HCT116 (cell line): Measurements from ENCODE around the gene THTPA. TPM values are rescaled to one million over a fixed set of nuclear protein-coding genes. Genes with fewer than 3 reads are reported as not detected.

Source experiments
- ATAC-seq: fragments of 200-7000 bp; cut with Tn5 transposase; 2 replicates; pipeline ENCODE4 v1.9.1; 2020; ENCODE audit warnings: mild to moderate bottlenecking, moderate library complexity
- BruUV-seq: library from RNA; stranded (reverse); fragments of 400-500 nt; replicated peaks from 2 replicates; lab custom pipeline; 2021; lab: Mats Ljungman, UMichigan
- CTCF ChIA-PET: fragments of 300-600 bp; sonication (Branson Sonifier 250); formaldehyde crosslinking; loops from one replicate; lab custom pipeline; 2021; ENCODE audit warnings: antibody characterized with exemption; lab: Charles Lee
- POLR2A ChIA-PET: fragments of 300-600, 350-600 bp; sonication (Branson Sonifier 250); formaldehyde crosslinking; loops from one replicate; lab custom pipeline; 2021; ENCODE audit warnings: antibody characterized with exemption; lab: Charles Lee
- RAD21 ChIA-PET, 2 experiments: fragments of 300-600 bp; sonication (Branson Sonifier 250); formaldehyde crosslinking; loops; one replicate each; lab custom pipeline; 2023; ENCODE audit warnings: low total read pairs in 2 of 2; ENCODE audit not compliant: uncharacterized antibody in 2 of 2, unreplicated experiment in 2 of 2, low non-redundant PET in 1 of 2; lab: Charles Lee
- DNase-seq: peaks from one replicate; pipeline ENCODE4 v3.0.0-alpha.2; 2010; ENCODE audit warnings: low read depth, low spot score
- H2AFZ ChIP-seq: fragments of 200-600 bp; shearing (Covaris generic), sonication (generic); 2 replicates; pipeline ENCODE4 v1.6.1; 2017; ENCODE audit warnings: low read depth, mixed run types, mixed read lengths, antibody characterized with exemption, low read length; ENCODE audit not compliant: poor library complexity, severe bottlenecking
- H3K27ac ChIP-seq: 2 replicates; pipeline ENCODE4 v1.5.1; 2012; ENCODE audit warnings: low read depth, low read length
- H3K27me3 ChIP-seq: fragments of 200-600 bp; sonication (generic); 2 replicates; pipeline ENCODE4 v1.6.1; 2016; ENCODE audit warnings: mixed run types, low read length, mixed read lengths; ENCODE audit not compliant: insufficient read depth
- H3K36me3 ChIP-seq, 2 experiments: fragments of 200-500 bp in 1 of 2; fragments of 200-600 bp in 1 of 2; sonication (Bioruptor generic) in 1 of 2; sonication (generic) in 1 of 2; 2 replicates each; pipeline versions ENCODE4 v1.5.1 to v1.6.1; 2014 to 2016; ENCODE audit warnings: low read length in 2 of 2, inconsistent platforms in 1 of 2, mixed read lengths in 1 of 2, mixed run types in 1 of 2; ENCODE audit not compliant: insufficient read depth in 2 of 2, control insufficient read depth in 1 of 2
- H3K4me1 ChIP-seq, 2 experiments: fragments of 200-600 bp in 1 of 2; sonication (generic) in 1 of 2; 2 replicates each; pipeline versions ENCODE4 v1.5.1 to v1.6.1; 2012 to 2017; ENCODE audit warnings: low read length in 2 of 2, inconsistent platforms in 1 of 2, mild to moderate bottlenecking in 1 of 2, mixed read lengths in 1 of 2, mixed run types in 1 of 2, moderate library complexity in 1 of 2; ENCODE audit not compliant: insufficient read depth in 2 of 2, control insufficient read depth in 1 of 2
- H3K4me2 ChIP-seq: fragments of 200-600 bp; sonication (generic); 2 replicates; pipeline ENCODE4 v1.6.1; 2017; ENCODE audit warnings: mixed run types, low read length, mixed read lengths
- H3K4me3 ChIP-seq, 2 experiments: fragments of 200-600 bp in 1 of 2; sonication (generic) in 1 of 2; replicated peaks in 1 of 2; 2 replicates each; pipeline ENCODE4 v1.5.1; 2011 to 2016; ENCODE audit warnings: low read length in 2 of 2, control low read depth in 1 of 2, low read depth in 1 of 2, mild to moderate bottlenecking in 1 of 2, mixed read lengths in 1 of 2, mixed run types in 1 of 2
- H3K79me2 ChIP-seq: fragments of 200-600 bp; sonication (generic); 2 replicates; pipeline ENCODE4 v1.6.1; 2017; ENCODE audit warnings: mild to moderate bottlenecking, mixed run types, low read length, moderate library complexity, mixed read lengths; ENCODE audit not compliant: insufficient read depth
- H3K9ac ChIP-seq: fragments of 200-600 bp; sonication (generic); 2 replicates; pipeline ENCODE4 v1.6.1; 2016; ENCODE audit warnings: low read length, mixed read lengths
- H3K9me2 ChIP-seq: fragments of 200-600 bp; sonication (generic), shearing (Covaris generic); 2 replicates; pipeline ENCODE4 v1.6.1; 2017; ENCODE audit warnings: mixed run types, mild to moderate bottlenecking, moderate library complexity; ENCODE audit not compliant: insufficient read depth
- H3K9me3 ChIP-seq, 2 experiments: fragments of 200-500 bp in 1 of 2; fragments of 200-600 bp in 1 of 2; sonication (Bioruptor generic) in 1 of 2; sonication (generic) in 1 of 2; 2 replicates each; pipeline ENCODE4 v1.6.1; 2014 to 2017; ENCODE audit warnings: low read length in 2 of 2, mixed read lengths in 2 of 2, inconsistent platforms in 1 of 2, low read depth in 1 of 2, mild to moderate bottlenecking in 1 of 2, mixed run types in 1 of 2, moderate library complexity in 1 of 2; ENCODE audit not compliant: control insufficient read depth in 1 of 2, insufficient read depth in 1 of 2
- H4K20me1 ChIP-seq: fragments of 200-600 bp; sonication (generic), shearing (Covaris generic); 2 replicates; pipeline ENCODE4 v1.6.1; 2017; ENCODE audit warnings: mixed run types, mild to moderate bottlenecking, moderate library complexity; ENCODE audit not compliant: insufficient read depth
- EGR1 ChIP-seq: IDR thresholded peaks from 2 replicates; pipeline ENCODE4 v1.6.1; 2012; ENCODE audit warnings: low read depth
- EZH2 ChIP-seq: fragments of 200-600 bp; sonication (generic); IDR thresholded peaks from 2 replicates; pipeline ENCODE4 v1.6.1; 2017; ENCODE audit warnings: antibody characterized with exemption, mixed run types
- EZH2phosphoT487 ChIP-seq: fragments of 200-600 bp; IDR thresholded peaks from 2 replicates; pipeline ENCODE4 v1.6.1; 2018; ENCODE audit warnings: antibody characterized with exemption, borderline replicate concordance
- FOSL1 ChIP-seq: IDR thresholded peaks from 2 replicates; pipeline ENCODE4 v1.6.1; 2012; ENCODE audit warnings: low read depth
- JUND ChIP-seq: IDR thresholded peaks from 2 replicates; pipeline ENCODE4 v1.6.1; 2012
- RAD21 ChIP-seq: IDR thresholded peaks from 2 replicates; pipeline ENCODE4 v1.6.1; 2012; ENCODE audit warnings: low read depth, mild to moderate bottlenecking
- SIN3A ChIP-seq: IDR thresholded peaks from 2 replicates; pipeline ENCODE4 v1.6.1; 2012; ENCODE audit warnings: low read depth
- SP1 ChIP-seq: IDR thresholded peaks from 2 replicates; pipeline ENCODE4 v1.6.1; 2012; ENCODE audit warnings: low read depth
- SRF ChIP-seq: IDR thresholded peaks from 2 replicates; pipeline ENCODE4 v1.6.1; 2012; ENCODE audit warnings: low read depth
- TCF7L2 ChIP-seq: IDR thresholded peaks from 2 replicates; pipeline ENCODE4 v1.7.0; 2011; ENCODE audit warnings: borderline replicate concordance, inconsistent platforms; ENCODE audit not compliant: insufficient read depth, insufficient read length; ENCODE audit errors: extremely low read depth
- YY1 ChIP-seq: IDR thresholded peaks from 2 replicates; pipeline ENCODE4 v1.6.1; 2011; ENCODE audit warnings: low read length, low read depth, moderate library complexity, mild to moderate bottlenecking; ENCODE audit not compliant: insufficient replicate concordance; ENCODE audit errors: extremely low read depth
- ZFX ChIP-seq: fragments of 450-650 bp; IDR thresholded peaks from 2 replicates; pipeline ENCODE4 v1.6.1; 2017
- intact Hi-C: fragments of 100-400 bp; cut with micrococcal nuclease; formaldehyde crosslinking; loops from 2 replicates; pipeline ENCODE4 v1.10.0; 2022
- total RNA-seq: library from RNA; stranded (reverse); gene quantifications from one replicate; pipeline ENCODE4 v1.2.1, GENCODE V29; 2021; ENCODE audit not compliant: unreplicated experiment
- TF ChIP-seq, protein P1 (sequence below): IDR thresholded peaks from 2 replicates; pipeline ENCODE4 v1.6.1; 2012
- TF ChIP-seq, protein P2 (sequence below): IDR thresholded peaks from 2 replicates; pipeline ENCODE4 v1.6.1; 2011; ENCODE audit warnings: mild to moderate bottlenecking, low read length, moderate library complexity; ENCODE audit not compliant: insufficient replicate concordance; ENCODE audit errors: extremely low read depth
- TF ChIP-seq, protein P3 (sequence below): IDR thresholded peaks from 2 replicates; pipeline ENCODE4 v1.6.1; 2012

THTPA gene
- total RNA-seq, 1 experiment from 2014 or later, result 5.8 TPM

- no peak for DNase-seq
- TF ChIP-seq EGR1 (no peak), ZFX (no peak), EZH2phosphoT487 (no peak)
- TF ChIP-seq, protein P1, sequence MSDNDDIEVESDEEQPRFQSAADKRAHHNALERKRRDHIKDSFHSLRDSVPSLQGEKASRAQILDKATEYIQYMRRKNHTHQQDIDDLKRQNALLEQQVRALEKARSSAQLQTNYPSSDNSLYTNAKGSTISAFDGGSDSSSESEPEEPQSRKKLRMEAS, result no peak
- Histone ChIP-seq H3K4me1 (no peaks in the 10 kb centered on the region), H3K4me3 (no peak overlapping the region), H3K27me3 (no peaks in the 10 kb centered on the region), H3K36me3 (no peaks in the 10 kb centered on the region; a peak in 1 of 4 replicates), H3K9me3 (no peaks in the 10 kb centered on the region), H4K20me1 (no peaks in the 10 kb centered on the region), H3K4me2 (no peak overlapping the region), H3K79me2 (no peaks in the 10 kb centered on the region), H3K9ac (no peak overlapping the region), H2AFZ (no peak overlapping the region), H3K9me2 (no peaks in the 10 kb centered on the region), H3K27ac (no peak overlapping the region)
- ChIA-PET POLR2A (no interaction called here), RAD21 (no interaction called here), CTCF (no interaction called here)
- no TSS peak for BruUV-seq
- intact Hi-C loops, result no loop called here
- ATAC-seq, result no peak
Observed at GRCh38 chr14:23530375-23531055, 25.6 kb upstream of the THTPA start.

DNA sequence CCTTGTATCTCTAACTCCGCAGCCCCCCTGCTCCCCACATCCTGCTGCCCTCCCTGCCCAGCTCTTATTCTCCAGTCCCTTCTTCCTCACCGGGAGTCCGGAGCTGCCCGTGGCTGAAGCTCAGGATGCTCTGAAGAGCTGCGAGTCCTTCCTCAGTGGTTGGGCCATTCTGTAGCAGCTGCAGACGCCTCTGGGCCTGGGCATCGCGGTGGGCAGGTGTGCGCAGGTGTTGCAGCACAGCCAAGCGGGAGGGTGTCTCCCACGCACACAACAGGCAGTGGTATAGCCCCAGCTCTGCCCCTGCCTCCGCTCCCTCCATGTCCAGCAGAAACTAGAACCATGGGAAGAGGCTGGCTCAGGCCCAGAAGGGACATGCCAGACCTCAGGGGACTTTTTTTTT lies 24.7 kb upstream of the THTPA start:
- intact Hi-C loops, result no loop called here
- H2AFZ ChIP-seq, result no peak overlapping the region
- H3K4me1 ChIP-seq, result no peaks in the 10 kb centered on the region
- H3K9ac ChIP-seq, result no peak overlapping the region
- BruUV-seq, result no TSS peak
- DNase-seq, result no peak
- POLR2A ChIA-PET, result no interaction called here
- no peaks in the 10 kb centered on the region; a peak in 1 of 4 replicates for H3K36me3 ChIP-seq
- H3K27me3 ChIP-seq, result no peaks in the 10 kb centered on the region
- no peaks in the 10 kb centered on the region for H3K9me2 ChIP-seq
- H3K4me3 ChIP-seq, result no peak overlapping the region
- H3K27ac ChIP-seq, result no peak overlapping the region
- H3K79me2 ChIP-seq, result no peaks in the 10 kb centered on the region
- no peaks in the 10 kb centered on the region for H4K20me1 ChIP-seq
- CTCF ChIA-PET, result no interaction called here
- RAD21 ChIA-PET, result no interaction called here
- ATAC-seq, result no peak
- no peaks in the 10 kb centered on the region for H3K9me3 ChIP-seq
- H3K4me2 ChIP-seq, result no peak overlapping the region
- TF ChIP-seq, protein P1, result no peak
- no peak for TF ChIP-seq SIN3A
- TF ChIP-seq, protein P2, sequence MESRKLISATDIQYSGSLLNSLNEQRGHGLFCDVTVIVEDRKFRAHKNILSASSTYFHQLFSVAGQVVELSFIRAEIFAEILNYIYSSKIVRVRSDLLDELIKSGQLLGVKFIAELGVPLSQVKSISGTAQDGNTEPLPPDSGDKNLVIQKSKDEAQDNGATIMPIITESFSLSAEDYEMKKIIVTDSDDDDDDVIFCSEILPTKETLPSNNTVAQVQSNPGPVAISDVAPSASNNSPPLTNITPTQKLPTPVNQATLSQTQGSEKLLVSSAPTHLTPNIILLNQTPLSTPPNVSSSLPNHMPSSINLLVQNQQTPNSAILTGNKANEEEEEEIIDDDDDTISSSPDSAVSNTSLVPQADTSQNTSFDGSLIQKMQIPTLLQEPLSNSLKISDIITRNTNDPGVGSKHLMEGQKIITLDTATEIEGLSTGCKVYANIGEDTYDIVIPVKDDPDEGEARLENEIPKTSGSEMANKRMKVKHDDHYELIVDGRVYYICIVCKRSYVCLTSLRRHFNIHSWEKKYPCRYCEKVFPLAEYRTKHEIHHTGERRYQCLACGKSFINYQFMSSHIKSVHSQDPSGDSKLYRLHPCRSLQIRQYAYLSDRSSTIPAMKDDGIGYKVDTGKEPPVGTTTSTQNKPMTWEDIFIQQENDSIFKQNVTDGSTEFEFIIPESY, result no peak
- TF ChIP-seq YY1, result no peak
- TF ChIP-seq TCF7L2, result no peak
- TF ChIP-seq ZFX, result no peak
- TF ChIP-seq JUND, result no peak
- TF ChIP-seq EZH2, result no peak
- no peak for TF ChIP-seq SP1
- no peak for TF ChIP-seq FOSL1
- TF ChIP-seq, protein P3, sequence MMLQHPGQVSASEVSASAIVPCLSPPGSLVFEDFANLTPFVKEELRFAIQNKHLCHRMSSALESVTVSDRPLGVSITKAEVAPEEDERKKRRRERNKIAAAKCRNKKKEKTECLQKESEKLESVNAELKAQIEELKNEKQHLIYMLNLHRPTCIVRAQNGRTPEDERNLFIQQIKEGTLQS, result no peak
- TF ChIP-seq SRF, result no peak
- no peak for TF ChIP-seq EGR1
- no peak for TF ChIP-seq RAD21
